Transverse colon (tissue), 4 donors: ENCODE data around the gene IMMP2L.

Experiments
- CTCF ChIP-seq, 5 experiments: fragments of 200-600 bp in 3 of 5; fragments of 450-650 bp in 2 of 5; sonication (generic) in 3 of 5; IDR thresholded peaks; 1 replicate in 2 of 5; 2 replicates in 3 of 5; pipeline ENCODE4 v1.5.1; 2016 to 2017; ENCODE audit warnings: antibody characterized with exemption in 5 of 5, inconsistent platforms in 3 of 5, mild to moderate bottlenecking in 2 of 5, moderate library complexity in 1 of 5
- EP300 ChIP-seq: sonication (generic); formaldehyde crosslinking; IDR thresholded peaks from one replicate; pipeline ENCODE4 v1.6.1; 2017; ENCODE audit warnings: antibody characterized with exemption, low read depth
- POLR2AphosphoS5 ChIP-seq, 3 donors: sonication (generic); formaldehyde crosslinking; IDR thresholded peaks; one replicate each; pipeline ENCODE4 v1.6.1; 2016; ENCODE audit warnings: antibody characterized with exemption in 3 of 3

- TF ChIP-seq EP300 (no peak), CTCF (IDR thresholded peaks at IDR 0.05) (no peak), POLR2AphosphoS5 (IDR thresholded peaks at IDR 0.05) (no peak)
Measured at GRCh38 chr7:111112439-111112838, 449.9 kb downstream of the IMMP2L start.
